Breast epithelium (tissue), 3 donors: ENCODE data around the gene MBD3L2B.
"Not testable (repeated sequence)": the region's sequence is repeated elsewhere in the genome, so short reads cannot be mapped to it uniquely, and the experiment has no call there.

ENCODE experiments used
- POLR2AphosphoS5 ChIP-seq, 3 donors: sonication (generic); formaldehyde crosslinking; IDR thresholded peaks; one replicate each; pipeline ENCODE4 v1.6.1; 2017; ENCODE audit warnings: antibody characterized with exemption in 3 of 3
- TF ChIP-seq, protein P1 (sequence below), 3 donors: fragments of 450-650 bp; IDR thresholded peaks; one replicate each; pipeline ENCODE4 v1.5.1; 2016 to 2017; ENCODE audit warnings: antibody characterized with exemption in 3 of 3, mild to moderate bottlenecking in 3 of 3, moderate library complexity in 3 of 3

DNA sequence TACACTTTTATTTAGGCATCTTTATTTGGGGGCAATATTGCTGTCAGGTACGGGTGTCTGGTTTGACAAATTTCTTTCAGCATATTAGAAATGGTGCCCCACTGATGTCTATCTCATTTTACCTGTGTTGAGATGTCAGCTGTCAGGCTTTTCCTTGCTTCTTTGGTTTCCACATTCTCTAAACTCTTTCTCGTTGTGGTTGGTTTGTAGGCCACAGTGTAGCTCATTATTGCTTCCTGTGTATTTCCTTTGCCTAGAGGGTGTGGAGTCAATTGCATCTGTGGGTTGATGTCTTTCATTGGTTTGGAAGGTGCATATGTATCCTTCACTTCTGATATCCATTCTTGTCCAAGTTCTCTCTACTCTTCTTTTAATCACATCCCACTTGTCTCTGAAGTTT is 38.7 kb upstream of the MBD3L2B start:
- TF ChIP-seq, protein P1, sequence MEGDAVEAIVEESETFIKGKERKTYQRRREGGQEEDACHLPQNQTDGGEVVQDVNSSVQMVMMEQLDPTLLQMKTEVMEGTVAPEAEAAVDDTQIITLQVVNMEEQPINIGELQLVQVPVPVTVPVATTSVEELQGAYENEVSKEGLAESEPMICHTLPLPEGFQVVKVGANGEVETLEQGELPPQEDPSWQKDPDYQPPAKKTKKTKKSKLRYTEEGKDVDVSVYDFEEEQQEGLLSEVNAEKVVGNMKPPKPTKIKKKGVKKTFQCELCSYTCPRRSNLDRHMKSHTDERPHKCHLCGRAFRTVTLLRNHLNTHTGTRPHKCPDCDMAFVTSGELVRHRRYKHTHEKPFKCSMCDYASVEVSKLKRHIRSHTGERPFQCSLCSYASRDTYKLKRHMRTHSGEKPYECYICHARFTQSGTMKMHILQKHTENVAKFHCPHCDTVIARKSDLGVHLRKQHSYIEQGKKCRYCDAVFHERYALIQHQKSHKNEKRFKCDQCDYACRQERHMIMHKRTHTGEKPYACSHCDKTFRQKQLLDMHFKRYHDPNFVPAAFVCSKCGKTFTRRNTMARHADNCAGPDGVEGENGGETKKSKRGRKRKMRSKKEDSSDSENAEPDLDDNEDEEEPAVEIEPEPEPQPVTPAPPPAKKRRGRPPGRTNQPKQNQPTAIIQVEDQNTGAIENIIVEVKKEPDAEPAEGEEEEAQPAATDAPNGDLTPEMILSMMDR (IDR thresholded peaks at IDR 0.05), result not testable (repeated sequence)
- TF ChIP-seq POLR2AphosphoS5 (IDR thresholded peaks at IDR 0.05), result not testable (repeated sequence)
